ENCODE data around the gene CCZ1.
"Not testable (repeated sequence)": the region's sequence is repeated elsewhere in the genome, so short reads cannot be mapped to it uniquely, and the experiment has no call there.

The CCZ1 gene

DNA sequence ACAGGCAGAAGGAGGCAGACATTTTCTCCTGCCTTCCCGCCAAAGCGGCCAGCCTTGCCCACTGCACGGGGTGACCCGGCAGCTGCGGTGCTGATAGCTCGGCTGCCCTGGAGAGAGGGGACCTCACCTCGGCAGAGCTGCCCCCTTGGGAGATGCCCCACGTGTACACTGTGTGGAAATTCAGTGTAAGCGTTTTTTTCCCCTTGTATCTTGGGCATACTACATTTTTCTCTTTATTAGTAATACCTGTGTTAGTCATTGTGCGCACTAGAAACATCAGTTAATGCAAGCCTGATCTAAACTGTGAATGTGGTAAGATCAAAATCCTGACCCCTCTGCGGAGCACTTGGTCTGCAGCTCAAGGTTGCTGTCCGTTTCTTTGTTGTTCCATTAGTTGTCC is 26.1 kb downstream of the CCZ1 start:
- not testable (repeated sequence) for H3K4me3 ChIP-seq (ENCODE audit: low read depth, low read length)

DNA sequence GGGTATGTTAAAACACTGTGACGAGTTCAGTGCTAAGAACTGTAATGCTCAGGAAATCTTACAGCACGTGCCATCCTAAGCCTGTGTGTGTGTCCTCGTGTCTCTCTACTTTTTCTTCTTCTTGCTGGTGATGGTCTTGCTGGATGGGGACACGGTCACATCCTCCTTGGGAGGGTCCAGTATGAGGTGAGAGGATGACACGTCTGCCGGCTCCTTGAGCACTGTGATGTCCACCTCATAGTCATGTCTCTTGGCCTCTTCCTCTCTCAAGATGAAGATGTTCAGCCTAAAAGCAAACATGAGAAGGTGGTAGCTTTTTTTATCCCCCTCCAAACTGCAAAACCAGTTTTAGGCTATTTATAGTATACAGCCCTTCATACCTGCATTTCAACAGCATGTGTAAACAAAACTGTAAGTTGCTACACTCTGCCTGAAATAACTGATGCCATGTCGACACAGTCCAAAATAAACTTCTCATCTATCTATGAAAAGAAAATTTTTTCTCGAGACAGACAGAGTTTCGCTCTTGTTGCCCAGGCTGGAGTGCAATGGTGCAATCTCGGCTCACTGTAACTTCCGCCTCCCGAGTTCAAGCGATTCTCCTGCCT is 27.8 kb downstream of the CCZ1 start:
- DNase-seq (ENCODE audit: low read depth); H3K4me3 ChIP-seq (ENCODE audit: low read depth, low read length): not testable (repeated sequence)

More for the DNA sequence above, 26.1 kb downstream of the CCZ1 start:
- not testable (repeated sequence) for DNase-seq (ENCODE audit: low read depth)

DNA sequence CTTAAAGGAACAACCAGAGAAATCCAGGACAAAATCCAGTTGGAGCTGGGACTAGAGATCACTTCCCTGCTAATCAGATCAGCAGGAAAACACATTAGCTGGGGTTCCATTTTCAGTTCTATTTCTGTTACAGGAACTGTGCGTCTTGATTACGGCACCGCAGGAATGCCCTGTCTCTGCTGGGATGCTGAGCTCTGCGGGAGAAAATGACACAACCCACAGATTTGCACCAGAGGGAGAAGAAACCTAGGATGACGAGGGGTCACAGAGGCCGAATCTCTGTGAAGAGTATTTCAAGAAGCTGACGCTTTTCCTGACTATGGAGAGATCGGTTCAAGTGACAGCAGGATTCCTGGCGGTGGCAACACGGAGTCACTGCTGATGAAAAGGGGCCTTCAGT is 31.8 kb downstream of the CCZ1 start:
- not testable (repeated sequence) for DNase-seq (ENCODE audit: low read depth); H3K4me3 ChIP-seq (ENCODE audit: low read depth, low read length)

DNA sequence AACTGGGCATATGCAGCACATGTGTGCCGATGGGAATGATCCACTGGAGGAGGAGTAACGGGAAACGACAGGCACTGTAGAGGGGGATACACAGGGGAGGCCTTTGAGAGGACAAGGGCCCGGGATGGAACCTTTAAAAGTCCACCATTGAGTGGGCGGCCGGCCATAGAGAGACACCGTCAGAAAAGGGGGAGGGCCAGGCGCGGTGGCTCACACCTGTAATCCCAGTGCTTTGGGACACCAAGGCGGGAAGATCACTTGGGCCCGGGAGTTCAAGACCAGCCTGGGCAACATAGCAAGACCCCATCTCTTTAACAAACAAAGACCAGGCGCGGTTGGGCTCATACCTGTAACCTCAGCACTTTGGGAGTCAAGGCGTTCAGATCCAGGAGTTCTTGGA is 32.7 kb downstream of the CCZ1 start:
- H3K4me3 ChIP-seq (ENCODE audit: low read depth, low read length); DNase-seq (ENCODE audit: low read depth): not testable (repeated sequence)

DNA sequence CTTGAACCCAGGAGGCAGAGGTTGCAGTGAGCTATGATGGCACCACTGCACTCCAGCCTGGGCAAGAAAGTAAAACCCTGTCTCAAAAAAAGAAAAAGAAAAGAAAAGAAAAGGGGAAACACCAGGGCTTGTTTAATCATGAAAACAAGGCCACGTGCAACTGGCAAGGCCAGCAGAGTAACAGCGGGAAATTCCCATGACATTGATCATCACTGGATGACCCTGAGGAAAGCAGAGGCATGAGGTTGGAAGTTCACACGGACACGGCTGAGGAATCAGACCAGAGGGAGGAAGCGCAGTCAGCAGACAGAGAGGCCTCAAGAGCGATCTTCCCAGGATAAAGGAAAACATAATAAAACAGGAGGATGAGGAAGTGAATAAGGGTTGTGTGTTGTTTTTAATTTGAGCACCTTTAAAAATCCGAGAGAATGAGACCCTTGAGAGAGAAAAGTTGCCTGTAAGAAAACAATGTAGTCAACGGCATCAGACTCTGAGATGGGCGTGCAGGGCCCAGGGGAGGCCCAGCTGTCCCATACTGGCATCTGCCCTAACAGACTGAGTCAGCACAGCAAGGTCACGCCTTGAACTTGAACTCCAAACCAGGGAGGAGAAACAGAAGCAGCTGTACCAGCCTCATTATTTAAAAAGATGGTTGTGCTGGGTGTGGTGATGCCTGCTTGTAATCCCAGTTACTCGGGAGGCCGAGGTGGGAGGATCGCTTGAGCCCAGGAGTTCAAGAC is 33.5 kb downstream of the CCZ1 start:
- not testable (repeated sequence) for DNase-seq (ENCODE audit: low read depth); H3K4me3 ChIP-seq (ENCODE audit: low read depth, low read length)

DNA sequence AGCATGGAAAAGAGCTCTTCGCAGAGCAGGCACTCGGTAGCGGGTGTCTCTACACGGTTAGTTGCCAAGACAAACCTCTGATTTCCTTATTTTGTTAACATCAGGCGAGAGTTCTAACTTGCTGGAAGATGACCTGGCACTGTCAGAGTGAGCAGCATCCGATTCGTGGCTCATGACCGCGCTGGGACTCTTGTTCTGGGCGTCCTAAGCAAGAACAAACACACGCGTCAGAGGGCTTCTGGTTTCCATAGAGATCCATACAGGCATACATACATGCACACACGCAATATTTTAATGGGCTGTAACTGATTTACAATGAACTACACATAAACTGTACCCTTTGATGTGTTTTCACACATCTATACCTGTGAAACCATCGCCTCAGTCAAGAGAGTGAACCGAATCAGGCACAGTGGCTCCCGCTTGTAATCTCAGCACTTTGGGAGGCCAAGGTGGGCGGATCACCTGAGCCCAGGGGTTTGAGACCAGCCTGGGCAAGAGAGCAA is 36.5 kb downstream of the CCZ1 start:
- H3K4me3 ChIP-seq (ENCODE audit: low read depth, low read length); DNase-seq (ENCODE audit: low read depth): not testable (repeated sequence)

DNA sequence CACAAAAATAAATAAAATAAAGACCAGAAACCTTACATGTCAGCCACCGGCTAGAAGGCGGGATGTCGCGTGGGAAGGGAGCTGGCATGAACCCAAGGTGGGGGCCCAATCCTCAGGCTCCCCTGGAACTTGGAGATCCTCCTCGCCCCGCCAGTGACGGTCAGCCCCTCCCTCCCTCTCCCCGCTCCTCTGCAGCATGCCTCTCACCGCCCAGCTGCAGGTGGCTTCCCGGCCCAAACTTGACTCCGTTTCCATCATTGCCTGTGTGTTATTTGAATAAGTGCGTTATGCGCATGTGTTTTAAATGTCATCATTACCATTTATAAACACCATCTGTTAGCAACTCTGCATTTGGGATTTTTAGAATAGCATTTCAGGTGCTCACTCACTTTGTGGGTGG is 64.7 kb downstream of the CCZ1 start:
- DNase-seq (ENCODE audit: low read depth); H3K4me3 ChIP-seq (ENCODE audit: low read depth, low read length): not testable (repeated sequence)

DNA sequence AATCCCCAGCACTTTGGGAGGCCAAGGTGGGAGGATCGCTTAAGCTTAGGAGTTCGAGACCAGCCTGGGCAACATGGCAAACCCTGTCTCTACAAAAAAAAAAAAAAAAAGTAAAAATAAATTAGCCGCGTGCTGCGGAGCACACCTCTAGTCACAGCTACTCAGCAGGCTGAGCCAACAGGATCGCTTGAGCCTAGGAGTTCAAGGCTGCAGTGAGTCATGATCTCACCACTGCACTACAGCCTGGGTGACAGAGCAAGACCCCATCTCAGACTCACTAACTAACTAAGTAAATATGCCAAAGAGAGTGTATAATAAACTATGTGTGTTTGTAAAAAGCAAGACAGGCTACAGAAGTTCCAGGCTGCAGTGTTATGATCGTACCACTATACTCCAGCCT is 65.3 kb downstream of the CCZ1 start:
- DNase-seq (ENCODE audit: low read depth); H3K4me3 ChIP-seq (ENCODE audit: low read depth, low read length): not testable (repeated sequence)

DNA sequence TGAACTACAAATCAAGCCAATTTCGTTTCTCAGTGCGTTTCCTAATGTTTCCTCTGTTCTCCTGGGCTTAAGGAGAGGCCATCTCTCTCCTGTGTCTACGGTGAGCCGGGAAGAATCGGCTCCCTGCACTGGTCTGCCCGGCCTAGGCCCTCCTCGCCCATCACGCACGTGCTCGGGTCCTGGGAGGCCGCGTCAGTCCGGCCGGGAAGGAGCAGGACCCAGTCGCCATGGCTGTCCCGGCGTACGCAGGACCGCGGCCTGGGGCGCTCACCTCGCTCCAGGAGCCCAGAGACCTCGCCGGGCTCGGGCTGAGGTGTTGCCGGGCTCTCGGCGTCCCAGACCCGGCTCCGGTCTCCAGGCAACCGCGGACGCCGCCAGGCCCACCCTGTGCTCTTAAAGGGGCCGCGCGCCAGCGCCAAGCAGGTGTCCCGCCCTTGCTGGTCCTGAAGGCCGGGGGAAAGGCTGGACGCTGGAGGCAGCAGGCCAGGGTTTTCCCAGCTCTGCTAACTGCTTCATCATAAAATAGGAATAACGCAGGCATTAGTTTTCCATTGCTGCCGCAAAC is 71.9 kb downstream of the CCZ1 start, which contains the start of gene RSPH10B:
Gene RSPH10B, minus strand, starts transcription at position 343 of the 565 bp plus-strand sequence. CDS start 3,573 bp downstream, outside the sequence.
- not testable (repeated sequence) for DNase-seq (ENCODE audit: low read depth); H3K4me3 ChIP-seq (ENCODE audit: low read depth, low read length)

DNA sequence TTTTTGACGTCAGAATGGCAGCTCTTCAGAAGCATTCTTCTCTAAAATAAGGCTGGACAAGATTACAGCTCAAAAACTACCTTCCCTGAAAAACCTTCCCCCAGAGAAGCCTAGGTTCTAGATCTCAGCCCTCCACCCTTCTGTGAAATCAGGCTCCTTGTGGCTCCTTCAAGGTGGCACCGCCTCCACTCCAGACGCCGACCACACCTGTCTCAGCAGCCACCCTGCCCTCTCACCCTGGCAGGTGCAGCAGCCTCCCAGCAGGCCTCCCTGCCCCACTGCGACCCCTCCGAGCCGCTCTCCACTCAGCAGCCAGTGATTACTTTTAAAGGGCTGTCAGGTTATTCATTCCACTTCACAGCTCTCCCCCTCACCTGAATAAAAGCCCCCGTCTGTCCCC is 75.0 kb downstream of the CCZ1 start:
- not testable (repeated sequence) for H3K4me3 ChIP-seq (ENCODE audit: low read depth, low read length); DNase-seq (ENCODE audit: low read depth)
